Liver (tissue), 9 donors: ENCODE measurements around the gene SNHG17. TPM values are rescaled to one million over a fixed set of nuclear protein-coding genes. Genes with fewer than 3 reads are reported as not detected.

Experiments
- DNase-seq: peaks from one replicate; pipeline ENCODE4 v3.0.0-alpha.2; 2017; ENCODE audit warnings: low spot score
- H3K27ac ChIP-seq, 2 donors: one replicate each; pipeline ENCODE4 v1.7.0; 2013; ENCODE audit warnings: inconsistent platforms in 2 of 2, low read length in 2 of 2, control low read depth in 1 of 2, low read depth in 1 of 2, mild to moderate bottlenecking in 1 of 2
- H3K27me3 ChIP-seq, 4 donors: one replicate each; pipeline versions ENCODE4 v1.6.1 to v1.7.0; 2013; ENCODE audit warnings: low read length in 3 of 4, inconsistent platforms in 1 of 4, mild to moderate bottlenecking in 1 of 4, moderate library complexity in 1 of 4; ENCODE audit not compliant: control insufficient read depth in 4 of 4, insufficient read depth in 4 of 4
- H3K36me3 ChIP-seq, 4 donors: one replicate each; pipeline versions ENCODE4 v1.6.1 to v1.7.0; 2013; ENCODE audit warnings: low read length in 3 of 4, mild to moderate bottlenecking in 3 of 4, low read depth in 1 of 4, moderate library complexity in 1 of 4; ENCODE audit not compliant: control insufficient read depth in 4 of 4, insufficient read depth in 3 of 4
- H3K4me1 ChIP-seq, 4 donors: one replicate each; pipeline versions ENCODE4 v1.6.1 to v1.7.0; 2013; ENCODE audit warnings: low read length in 3 of 4, mild to moderate bottlenecking in 3 of 4, moderate library complexity in 1 of 4; ENCODE audit not compliant: control insufficient read depth in 4 of 4, insufficient read depth in 4 of 4
- H3K4me3 ChIP-seq, 3 donors: one replicate each; pipeline versions ENCODE4 v1.6.1 to v1.7.0; 2013; ENCODE audit warnings: low read length in 3 of 3, control low read depth in 1 of 3, low read depth in 1 of 3, mild to moderate bottlenecking in 1 of 3
- H3K9ac ChIP-seq, 2 donors: one replicate each; pipeline ENCODE4 v1.7.0; 2013; ENCODE audit warnings: low read length in 2 of 2, mild to moderate bottlenecking in 2 of 2, moderate library complexity in 2 of 2, control low read depth in 1 of 2, low read depth in 1 of 2
- H3K9me3 ChIP-seq, 4 donors: one replicate each; pipeline versions ENCODE4 v1.6.1 to v1.7.0; 2013; ENCODE audit warnings: low read length in 3 of 4; ENCODE audit not compliant: control insufficient read depth in 4 of 4
- EGR1 ChIP-seq, 2 donors: IDR thresholded peaks; 2 replicates each; pipeline ENCODE4 v1.6.1; 2016 to 2018; ENCODE audit warnings: antibody characterized with exemption in 2 of 2, low read depth in 2 of 2
- FOXA1 ChIP-seq: IDR thresholded peaks from 2 replicates; pipeline ENCODE4 v1.6.1; 2016; ENCODE audit warnings: antibody characterized with exemption
- FOXA2 ChIP-seq: IDR thresholded peaks from 2 replicates; pipeline ENCODE4 v1.6.1; 2016; ENCODE audit warnings: antibody characterized with exemption
- GABPA ChIP-seq, 2 donors: IDR thresholded peaks in 1 of 2; conservative IDR thresholded peaks in 1 of 2; 2 replicates each; pipeline ENCODE4 v1.6.1; 2016; ENCODE audit warnings: antibody characterized with exemption in 2 of 2, mild to moderate bottlenecking in 1 of 2, moderate library complexity in 1 of 2
- HNF4G ChIP-seq: IDR thresholded peaks from 2 replicates; pipeline ENCODE4 v1.6.1; 2016; ENCODE audit warnings: antibody characterized with exemption
- JUND ChIP-seq, 2 donors: IDR thresholded peaks; 2 replicates each; pipeline ENCODE4 v1.6.1; 2016; ENCODE audit warnings: antibody characterized with exemption in 2 of 2
- NR2F2 ChIP-seq: IDR thresholded peaks from 2 replicates; pipeline ENCODE4 v1.6.1; 2016; ENCODE audit warnings: antibody characterized with exemption
- RAD21 ChIP-seq, 2 donors: IDR thresholded peaks; 2 replicates each; pipeline ENCODE4 v1.6.1; 2016; ENCODE audit warnings: antibody characterized with exemption in 2 of 2, mild to moderate bottlenecking in 2 of 2
- RXRA ChIP-seq, 2 donors: IDR thresholded peaks; 2 replicates each; pipeline ENCODE4 v1.6.1; 2017 to 2018; ENCODE audit warnings: antibody characterized with exemption in 2 of 2, mild to moderate bottlenecking in 1 of 2
- SP1 ChIP-seq: IDR thresholded peaks from 2 replicates; pipeline ENCODE4 v1.6.1; 2018; ENCODE audit warnings: antibody characterized with exemption, mild to moderate bottlenecking
- TAF1 ChIP-seq: conservative IDR thresholded peaks from 2 replicates; pipeline ENCODE4 v1.6.1; 2016; ENCODE audit warnings: antibody characterized with exemption, mild to moderate bottlenecking
- YY1 ChIP-seq: IDR thresholded peaks from 2 replicates; pipeline ENCODE4 v1.6.1; 2016; ENCODE audit warnings: antibody characterized with exemption, mild to moderate bottlenecking
- WGBS: extraction: QIAGEN DNeasy Blood & Tissue Kit; methylation state at CpG from one replicate; pipeline ENCODE4 v1.1.7; 2013; 5-methylcytosine and 5-hydroxymethylcytosine counted together
- polyA plus RNA-seq, 2 donors: library from polyadenylated mRNA; stranded (reverse) in 1 of 2; unstranded in 1 of 2; fragments of 200-250 nt in 1 of 2; fragments of >200 nt in 1 of 2; fragmentation: Nextera tagmentation in 1 of 2; extraction: Ambion mirVana in 1 of 2; gene quantifications; one replicate each; pipeline versions ENCODE4 v1.2.1 to v1.2.3, GENCODE V29; 2013 to 2015
- total RNA-seq, 2 donors: library from RNA; depleted of rRNA; stranded (reverse); fragments of >200 nt; gene quantifications; one replicate each; pipeline ENCODE4 v1.2.3, GENCODE V29; 2014
- TF ChIP-seq, protein P1 (sequence below): fragments of 150-350 bp; IDR thresholded peaks from 2 replicates; pipeline ENCODE4 v1.5.1; 2017; ENCODE audit warnings: improper control_type of control experiment, low read depth, low read length; ENCODE audit not compliant: missing input control
- TF ChIP-seq, protein P2 (sequence below): IDR thresholded peaks from 2 replicates; pipeline ENCODE4 v1.6.1; 2016; ENCODE audit warnings: antibody characterized with exemption, mild to moderate bottlenecking
- TF ChIP-seq, protein P3 (sequence below): IDR thresholded peaks from 2 replicates; pipeline ENCODE4 v1.6.1; 2016; ENCODE audit warnings: antibody characterized with exemption
- TF ChIP-seq, protein P4 (sequence below): IDR thresholded peaks from 2 replicates; pipeline ENCODE4 v1.6.1; 2016; ENCODE audit warnings: antibody characterized with exemption
- donor health status: healthy.
- donor health status: healthy.
- donor health status: healthy.
- donor health status: healthy.
- donor health status: healthy.

The SNHG17 gene
- total and polyA plus RNA-seq, 4 donors = 6.3 to 24.6 (median 14.0) TPM

DNA sequence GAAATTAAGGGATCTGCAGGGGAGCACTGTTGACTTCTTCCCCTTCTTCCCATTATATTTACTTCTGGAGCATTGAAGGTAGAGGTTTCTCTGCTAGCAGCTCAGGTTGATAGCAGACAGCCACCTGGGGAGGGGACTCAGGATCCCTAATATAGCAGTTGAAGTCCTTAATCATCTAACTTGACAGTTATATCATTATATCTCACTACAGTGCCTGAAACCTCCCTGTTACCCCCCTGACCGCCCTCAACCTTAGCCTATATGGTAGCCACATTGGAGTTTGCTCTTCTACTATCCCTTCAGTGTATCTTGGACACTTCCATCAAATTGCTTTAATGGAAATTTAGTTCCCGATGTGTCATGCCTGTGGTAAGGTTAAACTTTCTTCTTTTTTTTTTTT is 44.5 kb upstream of the SNHG17 start:
- no peak overlapping the region for H3K4me3 ChIP-seq
- no peaks in the 10 kb centered on the region for H3K27me3 ChIP-seq
- DNase-seq = no peak
- H3K9ac ChIP-seq = no peak overlapping the region
- 95% methylated on average over 2 of the region's 2 CpGs for WGBS
- H3K4me1 ChIP-seq = peaks cover 0 to under 1% (median under 1%) of the 10 kb centered on the region in 4 donors
- no peaks in the 10 kb centered on the region for H3K9me3 ChIP-seq
- no peak for TF ChIP-seq EGR1 (IDR thresholded peaks at IDR 0.05; ENCODE audit: low read depth in 2 of 2)
- H3K36me3 ChIP-seq = peaks cover 0 to 4% (median 2%) of the 10 kb centered on the region in 4 donors
- H3K27ac ChIP-seq = no peak overlapping the region

GRCh38 chr20:38477747-38478146 is 42.6 kb upstream of the SNHG17 start:
- TF ChIP-seq YY1 (no peak), EGR1 (IDR thresholded peaks at IDR 0.05; ENCODE audit: low read depth in 2 of 2) (no peak), RXRA (IDR thresholded peaks at IDR 0.05) (no peak), GABPA (IDR thresholded peaks at IDR 0.05 in 1 of 2, conservative IDR thresholded peaks at IDR 0.05 in 1 of 2) (no peak), RAD21 (IDR thresholded peaks at IDR 0.05) (no peak), FOXA1 (no peak), JUND (IDR thresholded peaks at IDR 0.05) (no peak), FOXA2 (no peak), SP1 (no peak), HNF4G (no peak), TAF1 (no peak), NR2F2 (no peak)
- TF ChIP-seq, protein P1, sequence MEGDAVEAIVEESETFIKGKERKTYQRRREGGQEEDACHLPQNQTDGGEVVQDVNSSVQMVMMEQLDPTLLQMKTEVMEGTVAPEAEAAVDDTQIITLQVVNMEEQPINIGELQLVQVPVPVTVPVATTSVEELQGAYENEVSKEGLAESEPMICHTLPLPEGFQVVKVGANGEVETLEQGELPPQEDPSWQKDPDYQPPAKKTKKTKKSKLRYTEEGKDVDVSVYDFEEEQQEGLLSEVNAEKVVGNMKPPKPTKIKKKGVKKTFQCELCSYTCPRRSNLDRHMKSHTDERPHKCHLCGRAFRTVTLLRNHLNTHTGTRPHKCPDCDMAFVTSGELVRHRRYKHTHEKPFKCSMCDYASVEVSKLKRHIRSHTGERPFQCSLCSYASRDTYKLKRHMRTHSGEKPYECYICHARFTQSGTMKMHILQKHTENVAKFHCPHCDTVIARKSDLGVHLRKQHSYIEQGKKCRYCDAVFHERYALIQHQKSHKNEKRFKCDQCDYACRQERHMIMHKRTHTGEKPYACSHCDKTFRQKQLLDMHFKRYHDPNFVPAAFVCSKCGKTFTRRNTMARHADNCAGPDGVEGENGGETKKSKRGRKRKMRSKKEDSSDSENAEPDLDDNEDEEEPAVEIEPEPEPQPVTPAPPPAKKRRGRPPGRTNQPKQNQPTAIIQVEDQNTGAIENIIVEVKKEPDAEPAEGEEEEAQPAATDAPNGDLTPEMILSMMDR = no peak
- TF ChIP-seq, protein P2, sequence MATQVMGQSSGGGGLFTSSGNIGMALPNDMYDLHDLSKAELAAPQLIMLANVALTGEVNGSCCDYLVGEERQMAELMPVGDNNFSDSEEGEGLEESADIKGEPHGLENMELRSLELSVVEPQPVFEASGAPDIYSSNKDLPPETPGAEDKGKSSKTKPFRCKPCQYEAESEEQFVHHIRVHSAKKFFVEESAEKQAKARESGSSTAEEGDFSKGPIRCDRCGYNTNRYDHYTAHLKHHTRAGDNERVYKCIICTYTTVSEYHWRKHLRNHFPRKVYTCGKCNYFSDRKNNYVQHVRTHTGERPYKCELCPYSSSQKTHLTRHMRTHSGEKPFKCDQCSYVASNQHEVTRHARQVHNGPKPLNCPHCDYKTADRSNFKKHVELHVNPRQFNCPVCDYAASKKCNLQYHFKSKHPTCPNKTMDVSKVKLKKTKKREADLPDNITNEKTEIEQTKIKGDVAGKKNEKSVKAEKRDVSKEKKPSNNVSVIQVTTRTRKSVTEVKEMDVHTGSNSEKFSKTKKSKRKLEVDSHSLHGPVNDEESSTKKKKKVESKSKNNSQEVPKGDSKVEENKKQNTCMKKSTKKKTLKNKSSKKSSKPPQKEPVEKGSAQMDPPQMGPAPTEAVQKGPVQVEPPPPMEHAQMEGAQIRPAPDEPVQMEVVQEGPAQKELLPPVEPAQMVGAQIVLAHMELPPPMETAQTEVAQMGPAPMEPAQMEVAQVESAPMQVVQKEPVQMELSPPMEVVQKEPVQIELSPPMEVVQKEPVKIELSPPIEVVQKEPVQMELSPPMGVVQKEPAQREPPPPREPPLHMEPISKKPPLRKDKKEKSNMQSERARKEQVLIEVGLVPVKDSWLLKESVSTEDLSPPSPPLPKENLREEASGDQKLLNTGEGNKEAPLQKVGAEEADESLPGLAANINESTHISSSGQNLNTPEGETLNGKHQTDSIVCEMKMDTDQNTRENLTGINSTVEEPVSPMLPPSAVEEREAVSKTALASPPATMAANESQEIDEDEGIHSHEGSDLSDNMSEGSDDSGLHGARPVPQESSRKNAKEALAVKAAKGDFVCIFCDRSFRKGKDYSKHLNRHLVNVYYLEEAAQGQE = no peak
- TF ChIP-seq, protein P3, sequence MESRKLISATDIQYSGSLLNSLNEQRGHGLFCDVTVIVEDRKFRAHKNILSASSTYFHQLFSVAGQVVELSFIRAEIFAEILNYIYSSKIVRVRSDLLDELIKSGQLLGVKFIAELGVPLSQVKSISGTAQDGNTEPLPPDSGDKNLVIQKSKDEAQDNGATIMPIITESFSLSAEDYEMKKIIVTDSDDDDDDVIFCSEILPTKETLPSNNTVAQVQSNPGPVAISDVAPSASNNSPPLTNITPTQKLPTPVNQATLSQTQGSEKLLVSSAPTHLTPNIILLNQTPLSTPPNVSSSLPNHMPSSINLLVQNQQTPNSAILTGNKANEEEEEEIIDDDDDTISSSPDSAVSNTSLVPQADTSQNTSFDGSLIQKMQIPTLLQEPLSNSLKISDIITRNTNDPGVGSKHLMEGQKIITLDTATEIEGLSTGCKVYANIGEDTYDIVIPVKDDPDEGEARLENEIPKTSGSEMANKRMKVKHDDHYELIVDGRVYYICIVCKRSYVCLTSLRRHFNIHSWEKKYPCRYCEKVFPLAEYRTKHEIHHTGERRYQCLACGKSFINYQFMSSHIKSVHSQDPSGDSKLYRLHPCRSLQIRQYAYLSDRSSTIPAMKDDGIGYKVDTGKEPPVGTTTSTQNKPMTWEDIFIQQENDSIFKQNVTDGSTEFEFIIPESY = no peak
- TF ChIP-seq, protein P4, sequence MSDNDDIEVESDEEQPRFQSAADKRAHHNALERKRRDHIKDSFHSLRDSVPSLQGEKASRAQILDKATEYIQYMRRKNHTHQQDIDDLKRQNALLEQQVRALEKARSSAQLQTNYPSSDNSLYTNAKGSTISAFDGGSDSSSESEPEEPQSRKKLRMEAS = no peak
- Histone ChIP-seq H3K9me3 (no peaks in the 10 kb centered on the region), H3K9ac (no peak overlapping the region), H3K27me3 (no peaks in the 10 kb centered on the region), H3K36me3 (peaks cover 0 to 4% (median 2%) of the 10 kb centered on the region in 4 donors), H3K27ac (no peak overlapping the region), H3K4me1 (peaks cover 8 to 17% (median 12%) of the 10 kb centered on the region in 4 donors), H3K4me3 (no peak overlapping the region)
- WGBS = 97% methylated on average over 8 of the region's 8 CpGs
- no peak for DNase-seq
